SJCRH30 (cell line): ENCODE data around the gene ZNF827. TPM values are rescaled to one million over a fixed set of nuclear protein-coding genes. Genes with fewer than 3 reads are reported as not detected.
A peak's percentile ranks its signal among the peaks of the same experiment; 100 is the strongest.

Experiments
- DNase-seq, 2 experiments: peaks; one replicate each; pipeline ENCODE4 v3.0.0-alpha.2; 2015 to 2020
- H3K27ac ChIP-seq: fragments of 250-450 bp; sonication (Bioruptor Pico); 2 replicates; pipeline ENCODE4 v1.5.1; 2020; ENCODE audit warnings: mild to moderate bottlenecking, moderate library complexity
- H3K27me3 ChIP-seq: fragments of 250-450 bp; sonication (Bioruptor Pico); 2 replicates; pipeline ENCODE4 v1.5.1; 2020; ENCODE audit warnings: mild to moderate bottlenecking, moderate library complexity
- H3K36me3 ChIP-seq: fragments of 250-450 bp; sonication (Bioruptor Pico); 2 replicates; pipeline ENCODE4 v1.5.1; 2020; ENCODE audit warnings: mild to moderate bottlenecking, moderate library complexity
- H3K4me1 ChIP-seq: fragments of 250-450 bp; sonication (Bioruptor Pico); 2 replicates; pipeline ENCODE4 v1.5.1; 2020; ENCODE audit warnings: mild to moderate bottlenecking, moderate library complexity
- H3K4me3 ChIP-seq: fragments of 250-450 bp; sonication (Bioruptor Pico); 2 replicates; pipeline ENCODE4 v1.5.1; 2020; ENCODE audit warnings: mild to moderate bottlenecking, moderate library complexity
- H3K9me3 ChIP-seq: fragments of 250-450 bp; sonication (Bioruptor Pico); replicated peaks from 2 replicates; pipeline ENCODE4 v1.5.1; 2020; ENCODE audit warnings: mild to moderate bottlenecking, moderate library complexity
- total RNA-seq: library from RNA; depleted of rRNA; stranded (reverse); fragments of >200 nt; shearing (Covaris generic); gene quantifications from 2 replicates; pipeline ENCODE4 v1.2.3, GENCODE V29; 2014

Gene ZNF827
- total RNA-seq, 1 experiment from 2014 or later = 10.5 TPM

DNA sequence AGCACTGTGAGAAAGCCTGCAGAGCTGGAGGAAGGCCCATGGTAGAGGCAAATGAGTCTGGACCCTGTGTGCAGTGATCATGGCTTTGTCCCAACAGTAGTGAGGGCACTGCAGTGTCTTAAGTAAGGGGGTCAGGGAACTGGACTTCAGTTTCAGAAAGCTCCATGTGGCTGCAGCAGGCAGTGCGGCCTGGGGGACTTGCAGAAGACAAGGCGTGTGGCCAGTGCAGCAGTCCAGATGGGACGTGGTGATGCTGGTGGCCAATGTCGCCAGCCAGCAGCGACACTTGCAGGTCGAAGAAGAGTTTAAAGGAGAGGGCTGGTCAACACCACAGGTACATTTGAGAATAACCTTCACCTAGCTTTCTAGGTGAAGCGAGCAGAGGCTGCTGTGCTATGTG lies 113.4 kb downstream of the ZNF827 start:
- DNase-seq = no peak
- no peaks in the 10 kb centered on the region for H3K27me3 ChIP-seq
- no peak overlapping the region for H3K27ac ChIP-seq
- H3K4me3 ChIP-seq = no peak overlapping the region
- H3K9me3 ChIP-seq = no peaks in the 10 kb centered on the region
- H3K36me3 ChIP-seq = no peaks in the 10 kb centered on the region
- H3K4me1 ChIP-seq = no peaks in the 10 kb centered on the region

DNA sequence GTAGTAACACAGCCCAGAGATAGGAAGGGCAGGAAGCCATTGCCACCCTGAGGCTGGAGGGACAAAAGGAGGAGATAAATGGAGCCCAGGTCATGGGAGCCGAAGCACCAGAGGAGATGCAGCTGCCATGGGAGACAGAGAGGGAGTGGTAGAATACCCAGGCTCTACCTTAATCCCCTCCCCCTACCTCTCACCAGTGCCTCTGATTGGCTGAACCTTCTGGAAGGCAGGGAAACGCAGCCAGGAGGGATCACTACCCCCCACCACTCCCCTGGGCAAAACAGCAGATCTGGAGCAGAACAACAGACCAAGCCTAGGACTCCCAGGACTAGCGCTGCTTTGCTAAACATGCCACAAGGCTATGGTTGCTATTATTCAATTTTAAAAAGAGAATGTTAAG lies 114.2 kb downstream of the ZNF827 start:
- no peak overlapping the region for H3K4me3 ChIP-seq
- no peaks in the 10 kb centered on the region for H3K9me3 ChIP-seq
- H3K27ac ChIP-seq = no peak overlapping the region
- no peaks in the 10 kb centered on the region for H3K27me3 ChIP-seq
- H3K4me1 ChIP-seq = no peaks in the 10 kb centered on the region
- DNase-seq = peak in 1 of 2 experiments; percentile 26
- H3K36me3 ChIP-seq = no peaks in the 10 kb centered on the region

DNA sequence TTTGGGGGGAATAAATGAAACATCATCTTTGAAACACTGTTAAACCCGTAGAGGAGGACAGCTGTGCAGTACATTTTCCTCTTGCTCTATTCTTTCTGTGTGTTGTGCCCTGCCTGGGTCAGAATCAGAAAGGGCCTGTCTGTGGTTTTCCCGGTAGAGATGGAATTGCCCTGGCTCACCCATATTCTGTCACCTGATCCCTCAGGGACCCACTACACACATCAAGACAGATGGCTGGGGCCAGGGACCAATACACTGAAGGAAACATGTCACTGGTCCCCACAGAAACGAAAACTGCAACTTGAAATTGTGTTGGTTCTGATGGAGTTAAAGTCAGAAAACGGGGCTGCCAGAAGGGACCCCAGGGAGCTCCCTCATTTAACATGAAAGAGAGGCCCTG lies 114.9 kb downstream of the ZNF827 start:
- H3K9me3 ChIP-seq = no peaks in the 10 kb centered on the region
- no peaks in the 10 kb centered on the region for H3K36me3 ChIP-seq
- no peak overlapping the region for H3K27ac ChIP-seq
- H3K4me1 ChIP-seq = no peaks in the 10 kb centered on the region
- peak in 1 of 2 experiments; percentile 40 for DNase-seq
- no peak overlapping the region for H3K4me3 ChIP-seq
- no peaks in the 10 kb centered on the region for H3K27me3 ChIP-seq

DNA sequence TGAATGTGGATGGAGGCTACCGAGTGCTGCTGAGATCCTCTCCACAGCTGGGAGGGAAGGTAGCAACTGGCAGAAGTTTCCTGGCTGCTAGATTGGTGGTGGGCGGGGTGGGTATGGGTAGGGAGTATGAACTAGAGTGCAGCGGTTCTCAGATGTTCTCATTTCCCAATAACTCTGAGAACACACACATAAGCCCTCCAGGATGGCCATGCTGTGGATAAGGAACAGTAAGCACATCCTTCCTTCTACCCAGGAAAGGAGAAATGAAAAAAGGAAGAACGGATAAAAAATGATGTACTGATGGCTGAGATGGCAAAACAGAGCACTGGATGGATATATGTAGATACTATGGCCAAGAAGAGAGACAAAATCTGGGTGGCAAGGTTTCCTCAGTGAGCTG lies 116.0 kb downstream of the ZNF827 start:
- Histone ChIP-seq H3K4me1 (no peaks in the 10 kb centered on the region), H3K27ac (no peak overlapping the region), H3K4me3 (no peak overlapping the region), H3K27me3 (no peaks in the 10 kb centered on the region), H3K36me3 (no peaks in the 10 kb centered on the region), H3K9me3 (no peaks in the 10 kb centered on the region)
- DNase-seq = no peak

DNA sequence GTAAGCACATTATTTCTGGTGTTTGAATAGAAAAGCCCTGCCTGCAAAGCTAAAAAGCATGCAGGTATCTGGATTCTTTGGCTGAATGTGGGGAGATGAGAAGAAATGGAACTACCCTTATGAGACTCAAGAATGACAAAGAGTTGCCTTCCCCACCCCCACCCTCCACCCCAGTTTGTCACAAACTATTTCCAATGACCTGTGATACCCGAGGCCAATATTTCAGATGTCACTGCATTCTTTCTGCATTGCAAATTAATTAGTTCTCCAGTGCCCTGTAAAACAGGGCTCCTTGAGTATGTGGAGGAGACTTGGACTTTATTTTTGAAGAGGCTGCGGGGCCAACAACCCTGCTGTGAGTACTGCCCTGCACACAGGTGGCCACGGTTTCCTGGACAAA lies 116.4 kb downstream of the ZNF827 start:
- H3K9me3 ChIP-seq = no peaks in the 10 kb centered on the region
- H3K27ac ChIP-seq = no peak overlapping the region
- no peaks in the 10 kb centered on the region for H3K27me3 ChIP-seq
- H3K4me3 ChIP-seq = no peak overlapping the region
- no peaks in the 10 kb centered on the region for H3K36me3 ChIP-seq
- no peaks in the 10 kb centered on the region for H3K4me1 ChIP-seq
- DNase-seq = no peak

DNA sequence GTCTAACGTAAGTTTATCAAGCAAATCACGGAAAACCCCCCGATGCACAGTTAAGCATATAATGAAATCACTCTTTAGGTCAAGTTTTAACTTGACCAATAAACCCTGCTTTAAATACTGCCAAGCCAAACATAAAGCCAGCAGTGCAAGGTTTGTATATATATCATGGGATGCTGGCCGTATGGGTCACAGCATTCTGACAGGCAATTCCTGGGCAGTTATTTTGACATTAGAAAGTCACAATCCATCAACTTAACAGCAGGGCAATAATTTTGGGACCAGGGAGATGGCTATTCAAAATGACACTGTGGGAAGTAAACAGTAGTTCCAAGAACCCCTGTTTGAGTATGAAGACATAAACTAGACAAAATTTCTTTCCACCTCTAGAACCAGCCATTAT lies 116.9 kb downstream of the ZNF827 start:
- H3K9me3 ChIP-seq = no peaks in the 10 kb centered on the region
- H3K27me3 ChIP-seq = no peaks in the 10 kb centered on the region
- no peaks in the 10 kb centered on the region for H3K4me1 ChIP-seq
- no peak overlapping the region for H3K4me3 ChIP-seq
- no peak for DNase-seq
- H3K36me3 ChIP-seq = no peaks in the 10 kb centered on the region
- H3K27ac ChIP-seq = no peak overlapping the region

DNA sequence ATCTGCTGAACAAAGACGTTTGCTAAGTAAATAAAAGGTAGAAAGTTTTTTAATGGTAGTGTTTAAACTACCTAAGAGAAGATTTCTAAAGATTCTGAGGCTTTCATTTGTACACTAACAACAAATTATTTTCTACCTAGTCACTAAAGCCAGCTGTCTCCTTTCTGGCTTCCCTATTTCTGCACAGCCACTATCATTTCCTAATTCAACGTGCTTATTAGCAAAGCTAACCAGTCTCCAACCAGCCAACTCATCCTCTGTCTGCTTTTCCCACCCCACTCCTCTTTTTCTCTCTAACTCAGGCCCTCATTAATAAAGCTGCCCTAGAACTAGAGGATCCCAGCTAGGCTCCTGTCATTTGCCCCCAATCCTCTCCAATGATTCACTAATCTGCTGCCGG lies 118.2 kb downstream of the ZNF827 start:
- DNase-seq = no peak
- no peak overlapping the region for H3K27ac ChIP-seq
- no peaks in the 10 kb centered on the region for H3K4me1 ChIP-seq
- no peaks in the 10 kb centered on the region for H3K27me3 ChIP-seq
- no peaks in the 10 kb centered on the region for H3K9me3 ChIP-seq
- no peaks in the 10 kb centered on the region; the same call in 1 of the 2 replicates for H3K36me3 ChIP-seq
- no peak overlapping the region for H3K4me3 ChIP-seq

DNA sequence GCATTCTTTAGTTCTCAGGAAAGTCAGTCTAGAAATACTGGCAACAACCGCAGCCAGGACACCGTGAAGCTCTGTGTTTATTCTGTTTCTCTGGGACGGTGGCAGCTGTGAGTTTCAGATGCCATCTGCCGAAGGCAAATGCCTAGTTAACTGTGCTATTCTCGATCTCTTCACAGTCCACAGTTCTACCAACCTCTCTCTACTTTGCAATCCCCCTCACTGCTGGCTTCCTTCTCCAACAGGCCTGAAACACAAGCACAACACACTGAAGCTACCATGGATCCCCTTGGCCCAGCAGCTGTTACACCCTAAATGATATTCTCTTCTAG lies 118.8 kb downstream of the ZNF827 start:
- no peak overlapping the region for H3K27ac ChIP-seq
- H3K9me3 ChIP-seq = no peaks in the 10 kb centered on the region
- H3K4me1 ChIP-seq = no peaks in the 10 kb centered on the region
- DNase-seq = no peak
- H3K27me3 ChIP-seq = no peaks in the 10 kb centered on the region
- no peaks in the 10 kb centered on the region; the same call in 1 of the 2 replicates for H3K36me3 ChIP-seq
- no peak overlapping the region for H3K4me3 ChIP-seq

DNA sequence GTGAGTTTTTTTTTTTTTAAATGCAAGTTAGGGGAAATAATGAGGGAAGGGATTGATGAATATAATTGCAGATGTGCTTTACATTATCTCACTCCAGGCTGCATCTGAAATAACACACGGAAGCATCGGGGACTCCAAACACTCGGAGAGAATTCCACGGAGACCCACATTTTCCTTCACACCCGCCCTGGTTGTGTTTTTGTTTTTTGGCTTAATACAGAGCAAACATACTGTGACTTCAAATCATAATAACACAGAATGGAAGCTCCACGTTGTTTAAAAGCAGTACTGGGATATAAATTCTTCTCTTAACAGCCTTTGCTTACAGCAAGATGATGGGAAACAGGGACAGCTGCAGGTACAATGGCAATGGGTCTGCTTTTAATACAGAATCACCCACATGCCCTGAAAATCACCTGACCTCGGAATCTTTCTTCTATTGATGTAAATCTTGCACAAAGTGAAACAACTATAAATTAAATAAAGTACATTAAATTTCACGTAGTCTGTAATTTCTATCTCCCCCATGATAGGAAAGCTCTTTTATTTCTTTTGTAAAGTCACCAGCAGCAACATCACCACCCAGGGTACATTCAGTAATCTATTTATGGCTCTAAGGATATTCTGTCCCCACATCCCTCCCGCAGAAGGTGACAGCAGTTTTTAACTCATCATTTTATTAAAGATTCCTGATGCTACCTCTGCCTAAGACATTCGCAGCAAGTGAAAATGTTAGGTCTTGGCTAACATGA lies 119.3 kb downstream of the ZNF827 start:
- H3K27ac ChIP-seq = no peak overlapping the region
- H3K9me3 ChIP-seq = no peaks in the 10 kb centered on the region
- no peaks in the 10 kb centered on the region for H3K27me3 ChIP-seq
- no peaks in the 10 kb centered on the region for H3K4me1 ChIP-seq
- DNase-seq = no peak
- H3K36me3 ChIP-seq = no peaks in the 10 kb centered on the region; the same call in 1 of the 2 replicates
- no peak overlapping the region for H3K4me3 ChIP-seq

DNA sequence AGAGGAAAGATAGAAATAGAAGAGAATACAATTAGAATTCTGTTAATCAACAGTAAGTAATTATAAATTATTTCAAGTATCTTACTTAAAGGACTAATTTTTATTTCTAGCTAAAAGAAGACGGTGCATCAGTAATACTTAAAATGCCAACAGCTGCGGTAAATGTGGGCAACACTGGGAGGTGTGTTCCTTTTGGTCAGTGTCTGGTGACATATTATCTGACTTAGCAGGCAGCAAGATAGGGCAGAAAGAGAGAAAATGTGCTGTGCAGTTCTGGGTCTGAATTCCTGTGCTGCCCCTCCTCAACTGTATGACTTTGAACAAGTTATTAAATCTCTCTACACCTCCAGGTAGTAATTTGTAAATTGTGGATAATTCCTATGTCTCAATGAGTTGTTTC lies 120.6 kb downstream of the ZNF827 start:
- Histone ChIP-seq H3K27ac (no peak overlapping the region), H3K27me3 (no peaks in the 10 kb centered on the region), H3K9me3 (no peaks in the 10 kb centered on the region), H3K36me3 (no peaks in the 10 kb centered on the region; the same call in 1 of the 2 replicates), H3K4me3 (no peak overlapping the region), H3K4me1 (no peaks in the 10 kb centered on the region)
- no peak for DNase-seq

DNA sequence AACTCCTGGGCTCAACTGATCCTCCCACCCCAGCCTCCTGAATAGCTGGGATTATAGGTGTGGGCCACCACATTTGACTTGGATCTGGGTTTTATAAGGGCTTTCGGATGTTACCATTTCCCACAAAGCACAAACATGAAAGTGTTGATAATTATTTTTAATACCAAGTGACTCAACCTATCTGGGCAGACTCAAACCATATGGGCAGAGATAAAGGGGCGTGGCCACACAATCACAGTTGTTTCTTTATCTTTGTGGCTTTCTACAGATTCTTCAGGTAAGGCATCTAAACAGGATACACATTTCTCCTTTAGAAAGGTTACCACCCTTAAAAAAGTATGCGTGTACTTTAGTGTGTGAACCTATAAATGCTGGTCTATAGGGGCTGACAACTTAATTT lies 122.5 kb downstream of the ZNF827 start:
- Histone ChIP-seq H3K9me3 (no peaks in the 10 kb centered on the region), H3K36me3 (no peaks in the 10 kb centered on the region; the same call in 1 of the 2 replicates), H3K4me3 (no peak overlapping the region), H3K4me1 (no peaks in the 10 kb centered on the region), H3K27ac (no peak overlapping the region), H3K27me3 (no peaks in the 10 kb centered on the region)
- no peak for DNase-seq

DNA sequence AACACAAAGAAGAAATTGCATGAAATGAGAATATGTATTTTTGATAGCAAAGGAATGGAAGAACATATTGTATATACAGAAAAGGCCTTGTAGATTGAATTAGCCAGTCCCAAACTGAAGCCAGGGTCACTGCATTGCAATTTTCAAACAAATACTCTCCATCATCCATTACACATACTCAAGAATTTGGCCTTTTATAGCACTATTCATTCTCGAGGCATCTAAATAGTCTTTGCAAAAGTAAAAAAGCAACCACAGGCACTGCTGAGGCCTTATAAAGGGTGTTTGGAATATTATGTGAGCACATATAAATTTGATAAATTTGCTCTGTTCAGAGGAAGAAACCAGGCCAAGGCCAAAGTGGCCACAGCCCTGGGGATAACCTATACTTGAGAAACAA lies 123.0 kb downstream of the ZNF827 start:
- Histone ChIP-seq H3K27ac (no peak overlapping the region), H3K9me3 (no peaks in the 10 kb centered on the region), H3K36me3 (peaks cover under 1% of the 10 kb centered on the region; the same call in 1 of the 2 replicates), H3K27me3 (no peaks in the 10 kb centered on the region), H3K4me3 (no peak overlapping the region), H3K4me1 (no peaks in the 10 kb centered on the region)
- DNase-seq = no peak

DNA sequence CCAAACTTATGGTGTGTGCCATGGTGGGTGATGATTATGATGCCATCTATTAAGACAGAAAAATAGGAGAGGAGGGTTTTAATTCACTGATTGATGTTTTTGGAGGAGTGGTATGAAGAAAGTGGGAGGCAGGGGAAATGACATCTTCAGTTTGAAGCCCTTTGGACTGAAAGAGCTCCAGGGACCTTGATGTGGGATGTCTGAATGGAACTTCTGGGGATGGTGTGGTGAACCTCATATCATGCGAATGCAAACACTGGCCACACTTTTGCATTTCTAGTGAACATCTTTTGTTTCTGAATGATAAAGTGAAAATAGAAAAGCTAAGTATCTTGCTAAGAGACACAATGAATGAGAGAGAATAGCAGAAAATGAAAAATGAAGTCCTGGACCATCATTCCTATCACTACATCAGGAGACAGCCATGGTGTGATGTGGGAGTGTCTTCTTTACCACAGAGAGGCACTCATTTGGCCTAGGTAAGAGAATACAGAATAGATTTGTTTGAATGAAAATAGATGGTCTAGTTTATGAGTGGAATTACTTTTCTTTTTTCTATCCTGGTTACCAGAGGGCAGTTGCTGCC lies 123.5 kb downstream of the ZNF827 start:
- H3K27me3 ChIP-seq = no peaks in the 10 kb centered on the region
- H3K27ac ChIP-seq = no peak overlapping the region
- no peak overlapping the region for H3K4me3 ChIP-seq
- H3K4me1 ChIP-seq = no peaks in the 10 kb centered on the region
- no peaks in the 10 kb centered on the region for H3K9me3 ChIP-seq
- no peak for DNase-seq
- peaks cover 2% of the 10 kb centered on the region; the same call in 1 of the 2 replicates for H3K36me3 ChIP-seq

DNA sequence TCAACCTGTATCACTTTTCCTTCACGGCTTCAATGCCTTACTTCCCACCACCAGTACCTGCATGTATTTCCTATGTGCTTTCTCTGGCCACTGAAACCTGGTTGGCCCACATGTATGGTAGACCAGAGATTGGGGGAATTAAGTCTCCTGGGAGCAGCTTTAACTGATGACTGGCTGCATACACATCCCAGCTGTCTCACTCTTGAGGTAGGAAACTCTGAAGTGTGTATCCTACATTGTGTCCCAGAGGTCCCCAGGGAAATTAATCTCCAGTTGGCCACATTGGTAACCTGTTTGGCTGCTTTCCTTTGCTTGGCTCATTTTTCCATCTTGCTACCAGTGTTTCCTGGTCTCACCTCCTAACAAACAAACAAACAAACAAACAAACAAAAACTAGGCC lies 124.4 kb downstream of the ZNF827 start:
- no peaks in the 10 kb centered on the region for H3K27me3 ChIP-seq
- no peak overlapping the region for H3K4me3 ChIP-seq
- DNase-seq = no peak
- H3K4me1 ChIP-seq = no peaks in the 10 kb centered on the region
- H3K9me3 ChIP-seq = no peaks in the 10 kb centered on the region
- peaks cover 2% of the 10 kb centered on the region; the same call in 1 of the 2 replicates for H3K36me3 ChIP-seq
- H3K27ac ChIP-seq = no peak overlapping the region

DNA sequence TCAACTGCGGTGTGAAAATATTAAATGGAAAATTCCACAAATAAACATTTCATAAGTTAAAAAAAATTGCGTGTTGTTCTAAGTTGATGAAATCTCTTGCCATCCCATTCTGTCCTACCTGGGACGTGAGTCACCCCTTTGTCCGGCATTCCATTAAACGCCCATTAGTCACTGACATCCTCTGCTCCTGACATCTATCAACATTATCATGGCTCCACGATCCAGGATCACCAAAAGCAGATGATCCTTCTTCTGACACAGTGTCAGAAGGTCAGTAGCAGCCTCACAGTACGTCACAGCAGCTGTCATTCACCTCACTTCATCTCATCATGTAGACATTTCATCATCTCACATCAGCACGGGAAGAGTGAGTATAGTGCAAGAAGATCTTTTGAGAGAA lies 125.7 kb downstream of the ZNF827 start:
- no peak for DNase-seq
- Histone ChIP-seq H3K36me3 (peaks cover 2% of the 10 kb centered on the region; the same call in 1 of the 2 replicates), H3K4me1 (no peaks in the 10 kb centered on the region), H3K4me3 (no peak overlapping the region), H3K27ac (no peak overlapping the region), H3K27me3 (no peaks in the 10 kb centered on the region), H3K9me3 (no peaks in the 10 kb centered on the region)
